GM21576 (cell line): ENCODE measurements around the gene AKAP8.
"Not testable (repeated sequence)": the region's sequence is repeated elsewhere in the genome, so short reads cannot be mapped to it uniquely, and the experiment has no call there.

Source experiments
- ATAC-seq: cut with Tn5 transposase; IDR thresholded peaks from one replicate; pipeline ENCODE4 v1.9.1; 2021; ENCODE audit warnings: mild to moderate bottlenecking, moderate library complexity; ENCODE audit not compliant: unreplicated experiment

AKAP8 gene

DNA sequence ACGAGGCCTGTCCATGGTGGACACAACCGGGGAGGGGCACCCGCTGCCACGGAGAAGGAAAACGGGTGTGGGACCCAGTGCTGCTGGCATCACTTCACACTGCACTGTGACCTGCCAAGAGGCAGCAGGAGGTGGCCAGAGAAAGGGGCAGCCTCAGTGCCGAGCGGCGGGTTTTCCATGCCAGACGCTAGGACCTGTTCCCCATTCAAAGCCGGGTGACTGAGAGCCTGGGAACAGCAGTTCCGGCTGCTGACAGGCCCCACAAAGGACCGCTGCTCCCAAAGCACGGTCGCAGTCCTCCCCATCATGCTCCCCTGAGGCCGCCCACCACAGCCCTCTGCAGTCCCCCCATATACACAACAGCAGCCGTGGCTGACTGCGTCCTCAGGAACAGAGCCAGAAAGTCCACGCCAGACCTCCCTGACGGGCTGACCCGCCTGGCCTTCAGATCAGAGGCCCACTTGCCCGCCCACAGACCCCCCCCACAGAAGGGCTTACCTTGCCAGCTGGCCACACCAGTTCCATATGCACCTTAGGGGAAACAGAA is 5.4 kb downstream of the AKAP8 start:
- no peak for ATAC-seq

DNA sequence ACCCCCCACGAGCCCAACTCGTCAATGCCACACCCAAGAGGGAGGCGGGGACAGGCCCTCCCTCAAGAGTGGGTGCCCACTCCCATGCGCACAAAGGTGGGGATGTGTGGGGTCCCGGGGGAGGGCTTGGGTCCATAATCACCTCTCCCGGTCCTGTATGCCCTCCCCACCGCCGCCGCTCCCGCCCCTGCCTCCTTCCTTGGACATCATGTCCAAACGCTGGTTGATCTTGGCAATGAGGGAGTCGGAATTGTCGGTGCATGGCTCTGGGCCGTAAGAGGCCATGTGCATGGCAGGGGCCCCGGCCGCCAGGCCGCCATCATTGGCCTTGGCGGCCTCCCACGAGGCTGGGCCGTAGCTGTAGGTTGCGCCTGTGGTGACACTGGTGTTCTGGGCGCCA is 5.9 kb downstream of the AKAP8 start:
- ATAC-seq = no peak

- ATAC-seq = no peak
Observed at GRCh38 chr19:15372891-15373301, 6.7 kb downstream of the AKAP8 start.

DNA sequence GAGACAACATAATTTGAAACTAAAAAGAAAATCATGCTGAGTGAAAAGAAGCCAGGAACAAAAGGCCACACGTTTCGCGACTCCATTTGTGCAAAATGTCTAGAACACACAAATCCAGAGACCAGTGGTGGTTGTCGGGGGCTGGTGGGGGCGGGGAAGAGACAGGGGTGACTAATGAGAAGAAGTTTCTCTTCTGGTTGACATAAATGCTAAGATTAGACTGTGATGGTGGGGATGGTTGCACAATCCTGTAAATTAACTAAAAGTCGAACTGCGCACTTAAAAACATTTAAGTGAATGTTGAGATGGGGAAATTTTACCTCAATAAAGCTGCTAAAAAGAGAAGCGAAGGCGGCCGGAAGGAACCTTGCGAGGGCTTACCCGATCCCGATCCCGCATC is 7.1 kb downstream of the AKAP8 start:
- no peak for ATAC-seq

GRCh38 chr19:15371786-15372380 is 7.7 kb downstream of the AKAP8 start:
- ATAC-seq = no peak

GRCh38 chr19:15371119-15371518 is 8.5 kb downstream of the AKAP8 start:
- no peak for ATAC-seq

GRCh38 chr19:15369594-15369891 is 10.0 kb downstream of the AKAP8 start:
- ATAC-seq = no peak

DNA sequence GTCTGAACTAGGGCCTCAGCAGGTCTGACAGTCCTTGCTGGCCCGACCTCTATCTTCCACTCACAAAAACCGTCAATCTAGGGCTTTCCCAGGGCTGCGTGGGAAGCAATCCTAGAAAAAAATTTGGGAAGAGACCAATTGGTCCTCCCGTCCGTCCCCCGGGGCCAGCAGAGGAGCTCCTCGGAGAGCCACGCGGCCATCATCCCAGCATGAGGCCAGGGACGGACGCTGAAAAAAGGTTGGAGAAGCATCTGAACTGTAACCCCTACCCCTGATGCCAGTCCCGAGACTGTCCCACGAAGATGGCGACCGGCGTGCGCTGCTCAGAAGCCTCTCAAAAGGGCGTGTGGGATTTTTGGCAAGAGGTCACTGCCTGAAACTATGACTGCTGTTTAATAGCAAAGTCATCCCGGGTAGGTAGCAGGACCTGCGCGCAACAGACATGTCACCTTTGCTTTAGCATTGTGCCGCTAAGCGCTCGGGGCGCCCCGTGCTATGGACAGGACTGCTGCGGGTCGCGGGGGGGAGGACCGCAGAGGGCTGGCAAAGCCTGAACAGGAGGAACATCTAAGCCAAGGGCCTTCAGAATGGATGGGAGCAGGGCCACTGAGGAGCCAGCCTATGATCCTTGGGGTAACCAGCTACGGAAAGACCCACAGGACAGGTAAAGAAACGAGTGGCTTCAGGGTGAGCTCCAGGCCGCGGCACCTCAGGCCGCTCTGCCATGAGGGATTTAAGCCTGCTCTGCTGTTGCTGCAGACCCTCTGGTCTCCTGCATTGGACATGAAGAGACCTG is 10.6 kb downstream of the AKAP8 start:
- ATAC-seq = no peak

GRCh38 chr19:15368051-15368632 is 11.4 kb downstream of the AKAP8 start:
- ATAC-seq = no peak

DNA sequence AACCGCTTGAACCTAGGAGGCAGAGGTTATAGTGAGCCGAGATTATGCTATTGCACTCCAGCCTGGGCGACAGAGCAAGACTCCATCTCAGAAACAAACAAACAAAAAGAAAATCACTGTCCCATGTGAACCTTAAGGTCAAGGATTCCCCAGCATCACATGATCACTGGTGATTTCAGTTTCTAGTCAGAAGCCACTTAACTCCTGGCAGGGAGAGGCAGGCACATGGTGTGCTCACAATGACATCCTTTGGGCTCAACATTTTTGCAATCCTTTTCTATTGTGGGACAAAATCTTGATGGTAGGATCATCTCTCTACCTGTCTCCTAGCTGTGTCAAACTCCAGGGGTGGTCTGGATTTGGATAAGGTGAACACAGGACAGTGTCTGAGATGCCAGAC is 12.1 kb downstream of the AKAP8 start:
- no peak for ATAC-seq

DNA sequence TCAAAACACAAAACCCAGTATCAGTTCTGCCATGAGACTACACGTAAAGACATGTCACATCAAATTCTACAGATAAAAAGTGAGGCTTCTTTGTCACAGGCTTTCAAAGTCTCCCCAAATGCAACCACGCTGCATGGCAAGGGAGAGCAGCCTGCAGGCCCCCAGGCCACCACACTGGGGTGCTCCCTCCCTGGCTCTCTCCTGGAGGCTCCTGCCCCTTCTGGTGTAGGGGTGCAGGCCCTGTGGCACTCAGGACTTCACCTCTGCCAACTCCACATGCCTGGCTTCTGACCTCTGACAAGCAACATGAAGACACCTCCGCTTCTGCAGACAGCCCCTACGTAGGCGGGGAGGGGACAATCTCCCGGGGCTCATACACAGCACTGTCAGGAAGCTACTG is 14.3 kb downstream of the AKAP8 start:
- ATAC-seq = no peak

DNA sequence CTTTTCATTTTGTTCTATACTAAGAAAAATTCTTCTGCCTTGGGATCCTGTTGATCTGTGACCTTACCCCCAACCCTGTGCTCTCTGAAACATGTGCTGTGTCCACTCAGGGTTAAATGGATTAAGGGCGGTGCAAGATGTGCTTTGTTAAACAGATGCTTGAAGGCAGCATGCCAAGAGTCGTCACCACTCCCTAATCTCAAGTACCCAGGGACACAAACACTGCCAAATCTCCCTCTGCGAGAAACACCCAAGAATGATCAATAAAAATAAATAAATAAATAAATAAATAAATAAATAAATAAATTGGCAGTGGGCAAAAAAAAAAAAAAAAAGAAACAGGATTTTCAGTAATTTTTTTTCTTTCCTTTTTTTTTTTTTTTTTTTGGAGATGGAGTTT is 15.8 kb downstream of the AKAP8 start:
- not testable (repeated sequence) for ATAC-seq

GRCh38 chr19:15363048-15363447 is 16.5 kb downstream of the AKAP8 start:
- ATAC-seq = not testable (repeated sequence)

DNA sequence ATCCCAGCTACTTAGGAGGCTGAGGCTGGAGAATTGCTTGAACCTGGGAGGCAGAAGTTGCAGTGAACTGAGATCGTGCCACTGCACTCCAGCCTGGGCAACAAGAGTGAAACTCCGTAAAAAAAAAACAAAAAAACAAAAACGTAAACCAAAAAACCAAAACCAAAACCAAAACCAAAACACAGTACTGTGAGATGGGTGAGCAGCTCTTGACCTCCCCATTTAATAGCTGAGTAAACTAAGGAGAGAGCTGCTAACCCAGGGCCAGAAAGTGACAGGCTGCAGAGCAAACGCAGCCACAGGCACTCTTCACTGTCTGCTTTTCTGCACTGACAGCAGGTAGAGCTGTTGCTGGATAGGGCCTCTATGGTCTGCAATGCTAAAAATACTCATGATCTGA is 19.6 kb downstream of the AKAP8 start:
- not testable (repeated sequence) for ATAC-seq

DNA sequence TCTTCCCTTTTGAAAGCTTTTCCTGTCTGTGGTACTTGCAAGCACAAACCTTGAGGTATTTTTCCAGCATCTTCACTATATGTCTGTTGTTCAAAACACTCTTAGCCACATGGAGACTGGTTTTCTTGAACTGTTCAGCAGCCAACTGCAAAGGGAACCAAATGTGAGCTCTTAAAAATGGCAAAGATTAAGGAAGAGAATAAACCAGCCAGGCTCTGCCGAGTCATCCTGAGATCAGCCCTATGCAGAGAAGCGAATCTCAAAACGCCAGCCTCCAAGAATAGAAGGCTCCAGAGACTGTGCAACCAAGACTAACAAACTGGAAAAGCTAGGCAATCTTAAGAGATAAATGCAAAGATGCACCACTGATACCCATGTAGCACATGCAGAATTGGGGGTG is 20.7 kb downstream of the AKAP8 start:
- ATAC-seq = no peak

DNA sequence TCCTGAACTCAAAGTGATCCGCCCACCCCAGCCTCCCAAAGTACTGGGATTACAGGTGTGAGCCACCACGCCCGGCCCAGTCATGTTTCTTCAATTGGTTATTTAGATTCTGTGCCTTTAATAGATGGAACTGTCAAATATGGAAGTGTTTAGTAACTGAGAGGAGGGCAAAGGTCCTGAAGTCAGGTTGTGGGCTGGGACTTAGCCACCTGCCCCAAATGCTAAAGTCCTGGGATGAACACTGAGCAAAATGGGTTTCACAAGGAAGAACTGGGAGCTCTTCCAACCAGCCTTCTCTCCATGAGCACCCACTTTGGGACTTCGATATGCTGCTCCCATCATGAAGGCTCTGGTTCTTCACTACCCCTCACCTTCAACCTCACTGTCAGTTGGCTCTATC is 21.7 kb downstream of the AKAP8 start:
- no peak for ATAC-seq

DNA sequence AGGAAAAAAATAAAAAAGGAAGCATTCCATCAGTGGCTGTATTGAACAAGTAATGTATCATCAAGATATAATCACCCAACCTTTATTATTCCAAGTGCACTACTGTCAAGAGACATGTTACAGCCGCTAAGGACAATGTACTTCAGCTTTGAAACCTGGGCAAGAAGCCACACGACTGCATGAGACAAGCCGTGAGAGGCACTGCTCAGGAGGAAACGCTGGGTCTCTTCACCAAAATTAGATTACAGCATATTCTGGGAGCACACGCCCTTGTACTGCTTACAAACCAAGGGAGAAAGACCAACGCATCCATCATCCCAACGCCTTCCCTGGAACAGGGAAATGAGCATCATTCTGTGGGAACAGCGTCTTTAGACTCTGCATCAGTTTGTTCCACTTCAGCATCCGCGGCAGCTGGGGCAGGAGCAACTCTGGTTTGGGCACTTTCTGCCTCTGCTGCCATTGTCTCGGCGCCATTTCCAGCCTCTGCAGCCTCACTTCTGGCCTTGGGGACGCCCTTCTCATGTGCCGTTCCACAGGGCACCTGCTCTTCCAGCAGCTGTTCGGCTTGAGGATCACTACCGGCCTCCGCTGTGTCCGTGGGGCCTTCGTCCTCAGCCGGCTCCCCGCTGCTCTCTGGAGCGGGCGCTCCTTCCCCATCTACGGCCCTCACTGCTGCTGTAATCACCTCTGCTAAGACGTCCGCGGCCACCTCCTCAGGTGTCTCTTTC is 24.9 kb downstream of the AKAP8 start:
- no peak for ATAC-seq

GRCh38 chr19:15353908-15354307 is 25.7 kb downstream of the AKAP8 start:
- no peak for ATAC-seq

GRCh38 chr19:15352535-15352934 is 27.1 kb downstream of the AKAP8 start:
- ATAC-seq = not testable (repeated sequence)

DNA sequence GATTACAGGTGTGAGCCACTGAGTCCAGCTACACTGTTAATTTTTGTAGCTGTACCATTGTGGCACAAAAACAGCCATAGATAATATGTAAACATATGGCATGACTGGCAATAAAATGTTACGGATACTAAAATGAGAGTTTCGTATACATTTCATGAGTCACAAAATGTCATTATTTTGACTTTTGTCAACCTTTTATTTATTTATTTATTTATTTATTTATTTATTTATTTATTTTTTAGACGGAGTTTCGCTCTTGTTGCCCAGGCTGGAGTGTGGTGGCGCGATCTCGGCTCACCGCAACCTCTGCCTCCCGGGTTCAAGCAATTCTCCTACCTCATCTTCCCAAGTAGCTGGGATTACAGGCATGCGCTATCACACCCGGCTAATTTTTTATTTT is 38.3 kb downstream of the AKAP8 start:
- not testable (repeated sequence) for ATAC-seq

DNA sequence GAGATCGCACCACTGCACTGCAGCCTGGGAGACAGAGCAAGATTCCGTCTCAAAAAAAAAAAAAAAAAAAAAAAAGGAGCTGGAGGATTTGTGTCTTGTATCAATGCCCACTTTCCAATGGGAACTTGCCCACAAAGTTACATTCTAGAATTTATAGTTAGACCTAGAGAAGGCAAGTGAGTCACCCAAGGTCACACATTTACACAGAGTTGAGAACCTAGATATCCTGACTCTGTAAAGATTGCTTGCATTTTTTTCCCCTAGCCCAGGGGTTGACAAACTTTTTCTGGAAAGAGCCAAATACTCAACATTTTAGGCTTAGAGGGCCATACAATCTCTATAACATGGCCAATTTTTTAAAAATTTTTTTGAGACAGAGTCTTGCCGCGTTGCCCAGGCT is 39.5 kb downstream of the AKAP8 start:
- ATAC-seq = no peak

GRCh38 chr19:15337202-15337601 is 42.4 kb downstream of the AKAP8 start:
- no peak for ATAC-seq
